Activated CD8-positive, alpha-beta memory T cell treated with anti-CD3 and anti-CD28 coated beads for 24 hours (primary cell): ENCODE data around the gene EXOC3.
"Not testable (repeated sequence)": the region's sequence is repeated elsewhere in the genome, so short reads cannot be mapped to it uniquely, and the experiment has no call there.

Source experiments
- DNase-seq: peaks from one replicate; pipeline ENCODE4 v3.0.0-alpha.2; 2020

EXOC3 gene

GRCh38 chr5:474840-475661, 32.1 kb downstream of the EXOC3 start:
- DNase-seq: no peak

- DNase-seq: no peak
Observed at GRCh38 chr5:475704-476101, 32.7 kb downstream of the EXOC3 start.

- no peak for DNase-seq
Observed at GRCh38 chr5:476102-476813, 33.3 kb downstream of the EXOC3 start.

GRCh38 chr5:476814-477175, 33.8 kb downstream of the EXOC3 start:
- DNase-seq: no peak

GRCh38 chr5:477247-477646, 34.3 kb downstream of the EXOC3 start:
- no peak for DNase-seq

GRCh38 chr5:477871-478270, 34.9 kb downstream of the EXOC3 start:
- DNase-seq: no peak

GRCh38 chr5:478369-478981, 35.5 kb downstream of the EXOC3 start:
- DNase-seq: no peak

GRCh38 chr5:478982-479535, 36.1 kb downstream of the EXOC3 start:
- DNase-seq: no peak

- no peak for DNase-seq
Observed at GRCh38 chr5:479566-480319, 36.8 kb downstream of the EXOC3 start.

- no peak for DNase-seq
Observed at GRCh38 chr5:481347-481746, 38.4 kb downstream of the EXOC3 start.

- no peak for DNase-seq
Observed at GRCh38 chr5:482021-482420, 39.0 kb downstream of the EXOC3 start.

GRCh38 chr5:482506-482905, 39.5 kb downstream of the EXOC3 start:
- no peak for DNase-seq

- no peak for DNase-seq
Observed at GRCh38 chr5:483011-483410, 40.0 kb downstream of the EXOC3 start.

- no peak for DNase-seq
Observed at GRCh38 chr5:483434-484140, 40.6 kb downstream of the EXOC3 start.

- no peak for DNase-seq
Observed at GRCh38 chr5:484556-484955, 41.6 kb downstream of the EXOC3 start.

- DNase-seq: no peak
Observed at GRCh38 chr5:485113-485945, 42.4 kb downstream of the EXOC3 start.

GRCh38 chr5:485946-486491, 43.0 kb downstream of the EXOC3 start:
- DNase-seq: no peak

GRCh38 chr5:486597-486996, 43.6 kb downstream of the EXOC3 start:
- not testable (repeated sequence) for DNase-seq

GRCh38 chr5:488241-488640, 45.3 kb downstream of the EXOC3 start:
- no peak for DNase-seq

GRCh38 chr5:488744-489688, 46.0 kb downstream of the EXOC3 start:
- DNase-seq: no peak
